ENCODE data around the gene CAMTA2. TPM values are rescaled to one million over a fixed set of nuclear protein-coding genes. Genes with fewer than 3 reads are reported as not detected.

The CAMTA2 gene
- polyA plus RNA-seq, 1 donor (not counting 4 experiments of a cell fraction or from before 2014, with no cell fraction given): 8.5 TPM

DNA sequence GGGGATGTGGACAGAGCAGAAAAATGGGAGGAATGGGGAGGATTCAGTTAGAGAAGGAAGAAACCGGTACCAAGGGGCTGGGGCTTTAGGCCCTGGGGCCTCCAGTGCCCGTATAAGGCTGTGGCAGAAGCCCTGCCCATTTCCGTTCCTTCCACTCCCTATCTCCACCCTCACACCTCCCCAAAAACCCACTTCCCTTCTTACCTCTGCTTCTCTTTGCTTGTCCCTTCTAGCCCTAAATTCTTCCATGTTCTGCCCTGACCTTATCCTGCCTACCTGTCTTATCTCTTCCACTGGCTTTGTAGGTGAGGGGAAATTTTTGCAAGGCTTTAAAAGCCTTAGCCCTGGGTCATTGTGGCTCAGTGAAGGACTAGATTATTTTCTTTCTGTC is 43.3 kb downstream of the CAMTA2 start:
- DNase-seq (ENCODE audit: low read depth, low spot score) (no peak), FAIRE-seq (peak; percentile 56)
- Histone ChIP-seq H3K27me3 (ENCODE audit: control insufficient read depth, extremely low read depth, insufficient read depth, low read length) (no peaks in the 10 kb centered on the region), H3K79me2 (ENCODE audit: control insufficient read depth, insufficient read depth, low read length) (peaks cover 65% of the 10 kb centered on the region), H2AFZ (ENCODE audit: control insufficient read depth, low read length) (no peak overlapping the region), H3K4me1 (ENCODE audit: control insufficient read depth, extremely low read depth, insufficient read depth, low read length) (peaks cover 39% of the 10 kb centered on the region), H3K9me3 (ENCODE audit: control insufficient read depth, low read depth, low read length) (no peaks in the 10 kb centered on the region), H3K4me3 (ENCODE audit: control insufficient read depth in 2 of 3, extremely low read depth in 1 of 3, insufficient read depth in 2 of 3, low read depth in 1 of 3, low read length in 3 of 3) (peak overlapping the region in 2 of 3 experiments; percentile 25 to 97), H3K9me1 (ENCODE audit: control insufficient read depth, extremely low read depth, insufficient read depth, low read length) (no peaks in the 10 kb centered on the region), H3K27ac (ENCODE audit: control insufficient read depth, insufficient read depth, low read length) (peak overlapping the region; percentile 91), H3K36me3 (ENCODE audit: control insufficient read depth in 2 of 2, extremely low read depth in 1 of 2, insufficient read depth in 2 of 2, low read length in 2 of 2) (peaks cover 27 to 34% of the 10 kb centered on the region in 2 experiments), H3K4me2 (ENCODE audit: control insufficient read depth, extremely low read depth, insufficient read depth, low read depth, low read length) (peak overlapping the region; percentile 100), H3K9ac (ENCODE audit: control insufficient read depth, extremely low read depth, insufficient read depth, low read length) (peak overlapping the region; percentile 94), H4K20me1 (ENCODE audit: control insufficient read depth, extremely low read depth, insufficient read depth, low read length) (peaks cover 15% of the 10 kb centered on the region)
- no peak for TF ChIP-seq EZH2 (IDR thresholded peaks at IDR 0.05; ENCODE audit: low read length)
- TF ChIP-seq, protein P1, sequence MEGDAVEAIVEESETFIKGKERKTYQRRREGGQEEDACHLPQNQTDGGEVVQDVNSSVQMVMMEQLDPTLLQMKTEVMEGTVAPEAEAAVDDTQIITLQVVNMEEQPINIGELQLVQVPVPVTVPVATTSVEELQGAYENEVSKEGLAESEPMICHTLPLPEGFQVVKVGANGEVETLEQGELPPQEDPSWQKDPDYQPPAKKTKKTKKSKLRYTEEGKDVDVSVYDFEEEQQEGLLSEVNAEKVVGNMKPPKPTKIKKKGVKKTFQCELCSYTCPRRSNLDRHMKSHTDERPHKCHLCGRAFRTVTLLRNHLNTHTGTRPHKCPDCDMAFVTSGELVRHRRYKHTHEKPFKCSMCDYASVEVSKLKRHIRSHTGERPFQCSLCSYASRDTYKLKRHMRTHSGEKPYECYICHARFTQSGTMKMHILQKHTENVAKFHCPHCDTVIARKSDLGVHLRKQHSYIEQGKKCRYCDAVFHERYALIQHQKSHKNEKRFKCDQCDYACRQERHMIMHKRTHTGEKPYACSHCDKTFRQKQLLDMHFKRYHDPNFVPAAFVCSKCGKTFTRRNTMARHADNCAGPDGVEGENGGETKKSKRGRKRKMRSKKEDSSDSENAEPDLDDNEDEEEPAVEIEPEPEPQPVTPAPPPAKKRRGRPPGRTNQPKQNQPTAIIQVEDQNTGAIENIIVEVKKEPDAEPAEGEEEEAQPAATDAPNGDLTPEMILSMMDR (optimal IDR thresholded peaks at IDR 0.05 in 1 of 3, IDR thresholded peaks at IDR 0.05 in 1 of 3, conservative IDR thresholded peaks at IDR 0.05 in 1 of 3; ENCODE audit: extremely low read depth in 1 of 3, insufficient read depth in 2 of 3, low read length in 3 of 3): no peak
- dilution Hi-C loops (cut with MboI; ENCODE audit: extremely low pct_ligation_motif_present, low sequenced_read_pairs): loop anchor here (10.0 kb wide), 1 partner anchor 61 kb away; no protein-coding TSS in a partner anchor

DNA sequence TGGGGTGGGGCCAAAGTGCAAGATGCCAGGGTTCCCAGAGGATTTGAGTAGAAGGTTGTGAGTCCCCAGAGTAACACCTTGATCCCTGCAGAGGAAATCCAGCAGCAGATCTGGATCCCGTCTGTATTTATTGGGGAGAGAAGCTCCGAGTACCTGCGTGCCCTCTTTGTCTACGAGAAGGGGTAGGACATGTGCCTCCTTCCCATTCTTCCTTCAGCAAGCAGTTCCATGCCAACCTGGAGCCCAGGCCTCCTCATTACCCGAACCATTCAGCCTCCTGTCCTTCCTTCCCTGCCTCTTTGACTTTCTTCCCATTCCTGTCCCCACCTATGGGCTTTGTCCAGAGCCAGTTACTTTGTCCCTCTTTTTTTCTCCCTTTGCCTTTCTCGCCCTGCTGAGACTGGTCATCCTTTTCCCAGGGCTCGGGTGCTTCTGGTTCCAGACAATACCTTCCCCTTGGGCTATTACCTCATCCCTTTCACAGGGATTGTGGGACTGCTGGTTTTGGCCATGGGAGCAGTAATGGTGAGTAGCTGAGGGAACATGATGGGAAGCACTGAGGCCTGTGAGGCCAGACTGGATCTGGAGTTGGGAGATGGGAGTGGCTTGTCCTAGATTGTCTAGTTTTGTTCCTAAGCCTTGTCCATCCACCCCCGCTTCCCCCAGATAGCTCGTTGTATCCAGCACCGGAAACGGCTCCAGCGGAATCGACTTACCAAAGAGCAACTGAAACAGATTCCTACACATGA is 44.5 kb downstream of the CAMTA2 start:
- no peak for FAIRE-seq

More for the DNA sequence above, 44.5 kb downstream of the CAMTA2 start:
- dilution Hi-C loops (cut with MboI; ENCODE audit: extremely low pct_ligation_motif_present, low sequenced_read_pairs): loop anchor here (10.0 kb wide), 1 partner anchor 62 kb away; no protein-coding TSS in a partner anchor
- Histone ChIP-seq H3K27ac (ENCODE audit: control insufficient read depth, insufficient read depth, low read length) (no peak overlapping the region), H3K36me3 (ENCODE audit: control insufficient read depth in 2 of 2, extremely low read depth in 1 of 2, insufficient read depth in 2 of 2, low read length in 2 of 2) (peaks cover 33 to 38% of the 10 kb centered on the region in 2 experiments), H4K20me1 (ENCODE audit: control insufficient read depth, extremely low read depth, insufficient read depth, low read length) (peaks cover 15% of the 10 kb centered on the region), H3K4me2 (ENCODE audit: control insufficient read depth, extremely low read depth, insufficient read depth, low read depth, low read length) (no peak overlapping the region), H3K79me2 (ENCODE audit: control insufficient read depth, insufficient read depth, low read length) (peaks cover 74% of the 10 kb centered on the region), H3K4me3 (ENCODE audit: control insufficient read depth in 2 of 3, extremely low read depth in 1 of 3, insufficient read depth in 2 of 3, low read depth in 1 of 3, low read length in 3 of 3) (no peak overlapping the region), H3K27me3 (ENCODE audit: control insufficient read depth, extremely low read depth, insufficient read depth, low read length) (no peaks in the 10 kb centered on the region), H3K9me3 (ENCODE audit: control insufficient read depth, low read depth, low read length) (no peaks in the 10 kb centered on the region), H2AFZ (ENCODE audit: control insufficient read depth, low read length) (no peak overlapping the region), H3K9ac (ENCODE audit: control insufficient read depth, extremely low read depth, insufficient read depth, low read length) (no peak overlapping the region), H3K4me1 (ENCODE audit: control insufficient read depth, extremely low read depth, insufficient read depth, low read length) (peaks cover 45% of the 10 kb centered on the region), H3K9me1 (ENCODE audit: control insufficient read depth, extremely low read depth, insufficient read depth, low read length) (no peaks in the 10 kb centered on the region)
- TF ChIP-seq EZH2 (IDR thresholded peaks at IDR 0.05; ENCODE audit: low read length): no peak
- TF ChIP-seq, protein P1 (optimal IDR thresholded peaks at IDR 0.05 in 1 of 3, IDR thresholded peaks at IDR 0.05 in 1 of 3, conservative IDR thresholded peaks at IDR 0.05 in 1 of 3; ENCODE audit: extremely low read depth in 1 of 3, insufficient read depth in 2 of 3, low read length in 3 of 3): no peak
- DNase-seq (ENCODE audit: low read depth, low spot score): no peak
